Panc1 (cell line): ENCODE measurements around the gene NHEJ1.

Experiments used
- POLR2AphosphoS5 ChIP-seq: IDR thresholded peaks from 2 replicates; pipeline ENCODE4 v1.6.1; 2012; ENCODE audit warnings: mild to moderate bottlenecking, low read depth, low read length, moderate library complexity
- TCF7L2 ChIP-seq: IDR thresholded peaks from 2 replicates; pipeline ENCODE4 v1.6.1; 2011; ENCODE audit warnings: mild to moderate bottlenecking, low read depth, low read length, inconsistent platforms
- TF ChIP-seq, protein P1 (sequence below): fragments of 450-650 bp; IDR thresholded peaks from 2 replicates; pipeline ENCODE4 v1.5.1; 2017; ENCODE audit warnings: mild to moderate bottlenecking

DNA sequence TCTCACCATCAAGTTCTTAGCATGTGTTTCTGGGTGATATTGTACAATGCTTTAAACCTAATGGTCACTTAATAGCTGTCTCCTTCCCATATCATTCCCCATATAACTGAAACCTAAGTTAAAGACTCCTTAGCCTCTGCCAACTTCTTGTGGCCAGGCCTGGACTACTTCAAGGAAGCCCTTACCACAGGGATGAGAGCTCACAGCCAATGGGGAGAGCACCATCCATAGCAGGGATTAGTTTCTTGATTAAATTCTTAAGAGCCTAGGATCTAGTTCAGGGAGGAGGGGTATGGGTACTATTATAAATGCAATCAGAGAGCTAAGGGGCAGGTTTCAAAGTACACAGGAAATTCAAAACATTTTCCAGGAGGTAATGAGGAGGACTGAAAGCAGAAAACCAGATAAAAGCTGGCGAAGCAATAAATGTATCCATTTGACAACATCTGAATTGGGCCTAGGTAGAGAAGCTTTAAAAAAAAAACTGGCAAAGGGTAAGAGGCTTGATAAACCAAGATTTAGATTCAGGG, 65.1 kb downstream of the NHEJ1 start:
- TF ChIP-seq TCF7L2, result no peak
- TF ChIP-seq, protein P1, sequence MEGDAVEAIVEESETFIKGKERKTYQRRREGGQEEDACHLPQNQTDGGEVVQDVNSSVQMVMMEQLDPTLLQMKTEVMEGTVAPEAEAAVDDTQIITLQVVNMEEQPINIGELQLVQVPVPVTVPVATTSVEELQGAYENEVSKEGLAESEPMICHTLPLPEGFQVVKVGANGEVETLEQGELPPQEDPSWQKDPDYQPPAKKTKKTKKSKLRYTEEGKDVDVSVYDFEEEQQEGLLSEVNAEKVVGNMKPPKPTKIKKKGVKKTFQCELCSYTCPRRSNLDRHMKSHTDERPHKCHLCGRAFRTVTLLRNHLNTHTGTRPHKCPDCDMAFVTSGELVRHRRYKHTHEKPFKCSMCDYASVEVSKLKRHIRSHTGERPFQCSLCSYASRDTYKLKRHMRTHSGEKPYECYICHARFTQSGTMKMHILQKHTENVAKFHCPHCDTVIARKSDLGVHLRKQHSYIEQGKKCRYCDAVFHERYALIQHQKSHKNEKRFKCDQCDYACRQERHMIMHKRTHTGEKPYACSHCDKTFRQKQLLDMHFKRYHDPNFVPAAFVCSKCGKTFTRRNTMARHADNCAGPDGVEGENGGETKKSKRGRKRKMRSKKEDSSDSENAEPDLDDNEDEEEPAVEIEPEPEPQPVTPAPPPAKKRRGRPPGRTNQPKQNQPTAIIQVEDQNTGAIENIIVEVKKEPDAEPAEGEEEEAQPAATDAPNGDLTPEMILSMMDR, result no peak
- no peak for TF ChIP-seq POLR2AphosphoS5
